Epithelial cell of proximal tubule (primary cell): ENCODE results near the gene UBQLN3. TPM values are rescaled to one million over a fixed set of nuclear protein-coding genes. Genes with fewer than 3 reads are reported as not detected.

Source experiments
- DNase-seq: peaks from one replicate; pipeline ENCODE4 v3.0.0-alpha.2; 2011; ENCODE audit warnings: low read depth
- H3K4me3 ChIP-seq: 2 replicates; pipeline ENCODE4 v1.5.1; 2011; ENCODE audit warnings: low read depth, mild to moderate bottlenecking, low read length
- total RNA-seq: library from RNA; depleted of rRNA; stranded (reverse); fragments of >200 nt; gene quantifications from 2 replicates; pipeline ENCODE4 v1.2.3, GENCODE V29; 2015
- TF ChIP-seq, protein P1 (sequence below): conservative IDR thresholded peaks from 2 replicates; pipeline ENCODE4 v1.5.1; 2012; ENCODE audit warnings: low read depth, mild to moderate bottlenecking, low read length

Gene UBQLN3
- total RNA-seq, 1 donor from 2014 or later = not detected

DNA sequence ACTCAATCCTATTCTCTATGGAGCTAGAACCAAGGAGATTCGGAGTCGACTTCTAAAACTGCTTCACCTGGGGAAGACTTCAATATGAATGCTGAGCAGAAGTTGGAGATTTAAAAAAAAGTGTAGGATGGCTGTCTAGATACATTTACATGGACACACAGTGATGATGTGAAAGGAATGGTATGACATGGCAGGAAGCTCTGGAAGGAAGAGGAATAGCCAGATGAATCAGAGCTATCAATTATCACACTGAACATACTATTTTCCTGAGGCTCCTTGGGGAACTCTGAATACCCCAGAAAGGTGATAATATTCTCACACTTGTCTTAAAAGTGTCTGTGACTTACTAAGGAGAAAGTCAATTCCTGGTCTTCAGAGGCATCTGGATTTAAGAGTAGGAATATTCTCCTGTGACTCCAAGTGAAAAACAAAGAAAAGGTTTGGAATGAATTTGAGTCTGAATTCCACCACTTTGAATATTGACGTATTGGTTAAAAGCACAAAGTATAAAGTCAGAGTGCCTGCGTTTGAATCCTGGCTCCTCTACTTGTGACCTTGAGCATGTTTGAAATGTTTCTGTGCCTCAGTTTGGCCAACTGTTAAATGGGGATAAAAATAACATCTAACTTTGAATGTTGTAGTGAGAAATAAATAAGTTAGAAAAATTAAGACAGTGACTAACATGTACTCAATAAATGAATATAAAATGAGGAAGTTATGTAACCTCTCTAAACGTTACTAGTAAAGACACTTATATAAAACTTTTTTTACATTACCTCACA, 20.0 kb downstream of the UBQLN3 start:
- TF ChIP-seq, protein P1, sequence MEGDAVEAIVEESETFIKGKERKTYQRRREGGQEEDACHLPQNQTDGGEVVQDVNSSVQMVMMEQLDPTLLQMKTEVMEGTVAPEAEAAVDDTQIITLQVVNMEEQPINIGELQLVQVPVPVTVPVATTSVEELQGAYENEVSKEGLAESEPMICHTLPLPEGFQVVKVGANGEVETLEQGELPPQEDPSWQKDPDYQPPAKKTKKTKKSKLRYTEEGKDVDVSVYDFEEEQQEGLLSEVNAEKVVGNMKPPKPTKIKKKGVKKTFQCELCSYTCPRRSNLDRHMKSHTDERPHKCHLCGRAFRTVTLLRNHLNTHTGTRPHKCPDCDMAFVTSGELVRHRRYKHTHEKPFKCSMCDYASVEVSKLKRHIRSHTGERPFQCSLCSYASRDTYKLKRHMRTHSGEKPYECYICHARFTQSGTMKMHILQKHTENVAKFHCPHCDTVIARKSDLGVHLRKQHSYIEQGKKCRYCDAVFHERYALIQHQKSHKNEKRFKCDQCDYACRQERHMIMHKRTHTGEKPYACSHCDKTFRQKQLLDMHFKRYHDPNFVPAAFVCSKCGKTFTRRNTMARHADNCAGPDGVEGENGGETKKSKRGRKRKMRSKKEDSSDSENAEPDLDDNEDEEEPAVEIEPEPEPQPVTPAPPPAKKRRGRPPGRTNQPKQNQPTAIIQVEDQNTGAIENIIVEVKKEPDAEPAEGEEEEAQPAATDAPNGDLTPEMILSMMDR = no peak
- H3K4me3 ChIP-seq = no peak overlapping the region
- DNase-seq = no peak

DNA sequence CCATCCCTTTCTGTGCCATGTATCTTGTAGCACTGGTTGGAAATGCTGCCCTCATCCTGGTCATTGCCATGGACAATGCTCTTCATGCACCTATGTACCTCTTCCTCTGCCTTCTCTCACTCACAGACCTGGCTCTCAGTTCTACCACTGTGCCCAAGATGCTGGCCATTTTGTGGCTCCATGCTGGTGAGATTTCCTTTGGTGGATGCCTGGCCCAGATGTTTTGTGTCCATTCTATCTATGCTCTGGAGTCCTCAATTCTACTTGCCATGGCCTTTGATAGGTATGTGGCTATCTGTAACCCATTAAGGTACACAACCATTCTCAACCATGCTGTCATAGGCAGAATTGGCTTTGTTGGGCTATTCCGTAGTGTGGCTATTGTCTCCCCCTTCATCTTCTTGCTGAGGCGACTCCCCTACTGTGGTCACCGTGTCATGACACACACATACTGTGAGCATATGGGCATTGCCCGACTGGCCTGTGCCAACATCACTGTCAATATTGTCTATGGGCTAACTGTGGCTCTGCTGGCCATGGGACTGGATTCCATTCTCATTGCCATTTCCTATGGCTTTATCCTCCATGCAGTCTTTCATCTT, 20.9 kb downstream of the UBQLN3 start:
- no peak for DNase-seq
- TF ChIP-seq, protein P1 = no peak
- no peak overlapping the region for H3K4me3 ChIP-seq

DNA sequence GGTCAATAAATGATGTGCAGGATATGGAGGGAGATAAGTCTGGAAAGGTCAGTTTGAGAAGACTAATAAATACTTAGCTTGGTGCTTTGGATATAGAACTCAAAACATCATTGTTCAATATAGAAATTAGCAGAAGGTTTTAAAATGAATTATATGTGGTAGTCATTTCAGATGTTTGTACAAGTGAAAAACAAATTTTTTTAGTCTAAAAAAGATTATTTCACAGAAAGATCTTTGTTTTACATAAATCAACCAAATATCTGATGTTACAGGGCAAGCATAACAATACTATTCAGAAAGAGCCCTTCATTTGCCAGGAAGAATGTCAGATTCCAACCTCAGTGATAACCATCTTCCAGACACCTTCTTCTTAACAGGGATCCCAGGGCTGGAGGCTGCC, 21.4 kb downstream of the UBQLN3 start, which contains the start of gene OR52D1:
Gene OR52D1, plus strand, starts transcription at position 301 of the 400 bp plus-strand sequence. Its CDS starts 22 bp downstream, at position 323.
- no peak for DNase-seq
- no peak within 1 kb of the TSS for H3K4me3 ChIP-seq
- TF ChIP-seq, protein P1 = no peak

DNA sequence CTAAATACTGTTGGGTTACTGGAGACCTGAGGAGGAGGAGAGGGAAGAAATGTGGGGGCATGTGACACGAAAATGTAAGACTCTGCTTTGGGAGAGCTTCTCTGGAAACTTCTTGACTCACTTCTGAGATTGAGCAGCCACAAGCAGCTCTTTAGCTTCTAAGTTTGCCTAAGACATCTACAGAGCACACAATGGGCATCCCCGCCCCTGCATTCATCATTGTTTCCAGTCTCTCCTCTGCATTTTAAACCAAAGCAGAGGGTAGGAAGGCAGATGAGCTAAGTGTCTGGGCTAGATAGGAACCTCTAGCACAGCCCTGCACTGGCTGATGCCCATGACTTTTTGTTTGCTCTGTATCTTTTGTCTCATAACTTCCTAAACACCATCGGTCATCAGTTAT, 23.3 kb downstream of the UBQLN3 start:
- DNase-seq = no peak
- no peak overlapping the region for H3K4me3 ChIP-seq
- TF ChIP-seq, protein P1 = no peak

DNA sequence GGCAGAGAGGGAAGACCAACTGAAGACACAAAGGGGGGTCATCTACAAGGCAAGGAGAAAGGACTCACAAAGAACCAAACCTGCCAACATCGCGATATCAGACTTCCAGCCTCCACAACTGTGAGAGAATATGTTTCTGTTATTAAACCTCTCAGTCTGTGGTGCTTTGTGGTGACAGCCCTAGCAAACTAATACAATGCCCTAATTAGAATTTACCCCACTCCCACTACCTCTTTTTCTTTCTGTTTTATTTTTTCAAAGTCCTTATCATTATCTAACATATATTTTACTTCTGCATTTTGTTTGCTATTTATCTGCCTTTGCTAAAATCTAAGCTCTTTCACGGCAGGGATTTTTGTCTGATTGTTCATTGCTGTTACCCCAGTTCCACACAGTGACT, 23.8 kb downstream of the UBQLN3 start:
- TF ChIP-seq, protein P1 = no peak
- DNase-seq = no peak
- H3K4me3 ChIP-seq = no peak overlapping the region

DNA sequence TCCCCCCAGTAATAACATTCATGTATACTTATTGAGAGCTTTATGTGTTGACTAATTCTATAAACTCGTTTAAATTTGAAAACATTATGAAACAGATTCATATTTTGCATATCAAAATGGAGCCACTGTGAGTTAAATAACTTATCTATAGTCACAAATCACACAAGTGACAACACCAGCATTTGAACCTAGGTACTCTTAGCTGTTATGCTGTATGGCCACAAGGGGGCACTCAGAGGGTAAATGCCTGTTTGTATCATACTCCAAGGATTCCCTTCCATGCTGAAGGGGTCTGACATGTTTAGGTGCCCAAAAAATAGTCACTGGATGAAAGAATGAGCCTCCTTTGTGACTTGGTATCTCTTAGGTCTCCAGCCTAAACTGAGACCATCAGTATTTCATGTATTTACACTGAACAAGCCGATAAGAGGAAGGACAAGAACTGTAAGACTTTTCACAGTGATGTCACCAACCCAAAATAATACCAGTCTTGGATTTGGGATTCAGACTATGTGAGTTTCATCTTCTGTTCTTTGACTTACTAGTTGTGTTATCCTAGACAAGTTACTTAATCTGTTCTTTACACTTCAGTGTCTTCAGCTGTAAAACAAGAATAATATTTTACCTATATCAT, 33.5 kb downstream of the UBQLN3 start:
- DNase-seq = peak; percentile 9
- no peak overlapping the region for H3K4me3 ChIP-seq
- TF ChIP-seq, protein P1 = peak; percentile 93
